Esophagus (tissue), 2 donors: ENCODE results near the gene DMXL2. TPM values are rescaled to one million over a fixed set of nuclear protein-coding genes. Genes with fewer than 3 reads are reported as not detected.

Source experiments
- H3K27ac ChIP-seq, 2 donors: one replicate each; pipeline ENCODE4 v1.5.1; 2013; ENCODE audit warnings: low read depth in 2 of 2, mild to moderate bottlenecking in 2 of 2, inconsistent platforms in 1 of 2, low read length in 1 of 2, moderate library complexity in 1 of 2
- H3K27me3 ChIP-seq, 2 donors: one replicate each; pipeline ENCODE4 v1.6.1; 2013; ENCODE audit warnings: low read length in 2 of 2, control low read depth in 1 of 2, mild to moderate bottlenecking in 1 of 2; ENCODE audit not compliant: insufficient read depth in 2 of 2, control insufficient read depth in 1 of 2
- H3K36me3 ChIP-seq, 2 donors: one replicate each; pipeline ENCODE4 v1.6.1; 2013; ENCODE audit warnings: low read length in 1 of 2; ENCODE audit not compliant: control insufficient read depth in 2 of 2, insufficient read depth in 2 of 2
- H3K4me1 ChIP-seq, 2 donors: one replicate each; pipeline ENCODE4 v1.6.1; 2013; ENCODE audit warnings: low read length in 1 of 2; ENCODE audit not compliant: control insufficient read depth in 2 of 2, insufficient read depth in 2 of 2
- H3K4me3 ChIP-seq, 2 donors: one replicate each; pipeline ENCODE4 v1.5.1; 2013; ENCODE audit warnings: low read length in 2 of 2, mild to moderate bottlenecking in 2 of 2, low read depth in 1 of 2, moderate library complexity in 1 of 2
- H3K9me3 ChIP-seq, 2 donors: one replicate each; pipeline ENCODE4 v1.6.1; 2013; ENCODE audit warnings: mild to moderate bottlenecking in 2 of 2, low read depth in 1 of 2, low read length in 1 of 2, moderate library complexity in 1 of 2; ENCODE audit not compliant: control insufficient read depth in 2 of 2, insufficient read depth in 1 of 2
- WGBS, 2 donors: extraction: QIAGEN DNeasy Blood & Tissue Kit; methylation state at CpG; one replicate each; pipeline ENCODE4 v1.1.7; 2013; 5-methylcytosine and 5-hydroxymethylcytosine counted together
- polyA plus RNA-seq, 2 donors: library from polyadenylated mRNA; stranded (reverse); fragments of 200-250 nt; gene quantifications; one replicate each; pipeline ENCODE4 v1.2.3, GENCODE V29; 2013
- donor health status: healthy with polysubstance abuse.
- donor health status: Bipolar disorder and iron deficiency.

Gene DMXL2
- polyA plus RNA-seq, 2 donors, result 4.8 to 6.5 TPM

DNA sequence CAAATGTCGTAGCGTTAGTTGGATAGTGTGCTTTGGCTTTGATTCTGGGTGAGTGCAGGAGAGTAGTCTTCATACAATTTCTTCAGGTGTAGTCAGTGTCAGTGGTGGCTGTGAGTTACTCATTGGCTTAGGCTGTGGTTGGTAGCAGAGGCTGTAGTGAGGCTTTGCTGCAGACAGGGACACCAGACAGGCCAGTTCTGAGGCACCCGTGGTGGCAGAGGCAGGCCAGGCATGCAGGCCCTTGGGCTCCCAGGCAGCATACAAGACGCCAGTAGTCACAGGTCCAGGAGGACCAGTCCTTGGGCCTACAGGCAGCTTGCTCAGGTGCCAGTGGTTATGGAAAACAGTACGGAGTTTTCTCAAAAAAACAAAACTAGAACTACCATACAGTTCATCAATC is 61.3 kb downstream of the DMXL2 start:
- Histone ChIP-seq H3K27ac (no peak overlapping the region), H3K4me3 (no peak overlapping the region), H3K27me3 (no peaks in the 10 kb centered on the region), H3K4me1 (no peaks in the 10 kb centered on the region), H3K9me3 (no peaks in the 10 kb centered on the region), H3K36me3 (no peaks in the 10 kb centered on the region)
- 76 to 80% methylated on average over 5 of the region's 5 CpGs for WGBS, 2 donors

DNA sequence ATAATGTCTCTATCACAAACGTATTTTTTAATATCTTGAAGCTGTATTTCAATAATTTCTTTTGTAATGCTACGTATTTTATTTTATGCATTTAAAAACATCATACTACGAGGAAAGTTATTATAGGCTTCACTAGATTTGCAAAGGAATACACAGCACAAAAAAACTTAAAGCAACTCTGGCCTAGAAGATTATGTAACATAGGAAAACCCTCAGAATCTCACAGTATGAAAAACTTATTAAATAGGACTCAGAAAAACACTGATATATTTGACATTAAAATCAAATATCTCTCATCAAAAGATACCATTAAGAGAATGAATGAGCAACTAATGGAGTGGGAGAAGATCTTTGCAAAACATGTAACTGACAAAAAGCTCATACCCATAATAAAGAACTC is 63.7 kb downstream of the DMXL2 start:
- no peaks in the 10 kb centered on the region for H3K4me1 ChIP-seq
- no peak overlapping the region for H3K4me3 ChIP-seq
- 87 to 88% methylated on average over 3 of the region's 3 CpGs for WGBS, 2 donors
- no peaks in the 10 kb centered on the region for H3K36me3 ChIP-seq
- no peak overlapping the region for H3K27ac ChIP-seq
- H3K9me3 ChIP-seq, result no peaks in the 10 kb centered on the region
- no peaks in the 10 kb centered on the region for H3K27me3 ChIP-seq

DNA sequence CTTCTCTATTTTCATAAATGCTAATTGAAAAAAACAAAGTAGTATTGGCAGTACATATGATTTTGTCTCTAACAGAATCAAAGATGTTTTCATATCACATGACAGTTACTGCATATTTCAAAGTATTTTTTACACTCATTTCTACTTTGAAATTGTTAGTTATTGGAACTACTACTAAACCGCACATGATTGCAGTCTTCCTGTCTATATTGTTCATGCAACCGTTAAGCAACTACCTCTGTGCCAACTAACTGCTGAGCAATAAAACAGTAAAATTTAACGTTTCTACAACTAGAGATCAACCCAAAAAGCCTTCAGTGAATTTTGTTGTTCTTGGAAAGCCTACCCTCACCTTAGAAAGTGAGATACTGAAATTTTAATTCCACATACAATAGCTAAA is 64.2 kb downstream of the DMXL2 start:
- Histone ChIP-seq H3K36me3 (no peaks in the 10 kb centered on the region), H3K27ac (no peak overlapping the region), H3K27me3 (no peaks in the 10 kb centered on the region), H3K9me3 (no peaks in the 10 kb centered on the region), H3K4me1 (no peaks in the 10 kb centered on the region), H3K4me3 (no peak overlapping the region)
- WGBS, 2 donors, result 84 to 85% methylated on average over 3 of the region's 3 CpGs

DNA sequence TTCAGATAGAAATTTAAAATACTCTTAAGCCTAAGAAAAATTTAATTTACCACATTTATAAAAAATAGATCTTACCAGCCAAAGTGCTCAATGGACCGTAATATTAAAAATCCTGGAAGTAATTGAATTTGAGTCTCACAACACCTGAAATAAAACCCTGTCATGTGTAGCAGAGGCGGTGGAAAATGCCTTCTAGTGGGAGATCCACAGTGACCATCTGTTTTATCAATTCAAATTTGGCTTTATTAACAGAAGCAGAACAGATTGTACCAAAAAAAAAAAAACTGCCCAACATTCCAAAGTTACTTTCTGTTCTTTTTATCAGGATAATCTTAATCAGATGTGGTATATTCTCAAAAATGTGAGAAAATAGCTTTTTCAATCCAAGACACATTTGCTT is 71.7 kb downstream of the DMXL2 start:
- H3K36me3 ChIP-seq, result no peaks in the 10 kb centered on the region
- no peak overlapping the region for H3K27ac ChIP-seq
- H3K4me3 ChIP-seq, result no peak overlapping the region
- H3K4me1 ChIP-seq, result no peaks in the 10 kb centered on the region
- no peaks in the 10 kb centered on the region for H3K9me3 ChIP-seq
- H3K27me3 ChIP-seq, result no peaks in the 10 kb centered on the region
- WGBS, 2 donors, result 89 to 94% methylated on average over 2 of the region's 2 CpGs

DNA sequence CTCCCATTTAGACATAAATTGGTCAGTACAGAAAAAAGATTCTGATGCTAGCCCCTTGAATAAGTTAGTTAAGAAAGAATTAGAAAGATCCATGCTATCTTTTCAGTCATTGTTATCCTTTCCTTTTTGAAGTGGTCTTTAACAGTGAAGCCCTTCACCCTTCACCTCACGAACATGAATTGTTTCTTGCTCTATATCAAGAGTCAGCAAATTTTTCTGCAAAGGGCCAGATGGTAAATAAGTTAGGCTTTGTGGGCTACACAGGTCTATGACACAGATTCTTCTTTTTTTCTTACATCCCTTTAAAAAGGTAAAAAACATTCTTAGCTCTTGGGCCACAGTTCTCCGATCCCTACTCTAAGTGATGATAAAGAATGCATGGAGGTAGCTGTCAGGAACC is 74.9 kb downstream of the DMXL2 start:
- Histone ChIP-seq H3K27me3 (no peaks in the 10 kb centered on the region), H3K36me3 (no peaks in the 10 kb centered on the region), H3K4me3 (no peak overlapping the region), H3K4me1 (no peaks in the 10 kb centered on the region), H3K9me3 (no peaks in the 10 kb centered on the region), H3K27ac (no peak overlapping the region)
- WGBS, 2 donors, result 88 to 91% methylated on average over 2 of the region's 2 CpGs

DNA sequence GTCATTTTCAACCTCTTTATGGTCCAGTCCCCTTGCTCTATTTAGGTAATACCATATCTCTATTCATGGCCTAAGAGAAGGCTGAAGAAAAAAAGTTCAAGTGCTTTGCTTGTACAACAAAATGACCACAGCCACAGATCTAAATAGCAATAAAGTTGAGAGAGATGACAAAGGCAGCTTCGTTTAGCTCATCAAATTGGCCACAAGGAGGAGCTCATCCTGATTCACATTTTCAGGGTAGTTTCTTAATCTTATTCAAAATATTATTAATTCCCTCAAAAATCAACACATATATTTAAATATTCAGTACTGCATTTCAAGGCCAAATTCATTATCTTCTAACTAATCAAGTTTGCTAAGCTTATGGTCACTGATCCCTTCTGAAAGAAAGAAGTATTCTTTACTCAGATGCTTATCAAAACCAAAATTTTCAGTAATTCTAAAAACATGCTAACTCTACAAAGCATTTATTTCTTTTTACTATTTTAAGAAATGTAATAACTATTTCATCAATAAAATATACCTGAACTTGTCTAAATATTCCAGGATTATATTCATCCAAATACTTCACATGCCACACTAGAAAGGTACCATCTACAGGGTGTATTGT is 85.5 kb downstream of the DMXL2 start:
- H3K4me1 ChIP-seq, result no peaks in the 10 kb centered on the region
- no peak overlapping the region for H3K4me3 ChIP-seq
- no peaks in the 10 kb centered on the region for H3K27me3 ChIP-seq
- WGBS, 2 donors, result 11 to 13% methylated on average over 1 of the region's 1 CpG
- no peaks in the 10 kb centered on the region for H3K36me3 ChIP-seq
- H3K9me3 ChIP-seq, result no peaks in the 10 kb centered on the region
- H3K27ac ChIP-seq, result no peak overlapping the region

DNA sequence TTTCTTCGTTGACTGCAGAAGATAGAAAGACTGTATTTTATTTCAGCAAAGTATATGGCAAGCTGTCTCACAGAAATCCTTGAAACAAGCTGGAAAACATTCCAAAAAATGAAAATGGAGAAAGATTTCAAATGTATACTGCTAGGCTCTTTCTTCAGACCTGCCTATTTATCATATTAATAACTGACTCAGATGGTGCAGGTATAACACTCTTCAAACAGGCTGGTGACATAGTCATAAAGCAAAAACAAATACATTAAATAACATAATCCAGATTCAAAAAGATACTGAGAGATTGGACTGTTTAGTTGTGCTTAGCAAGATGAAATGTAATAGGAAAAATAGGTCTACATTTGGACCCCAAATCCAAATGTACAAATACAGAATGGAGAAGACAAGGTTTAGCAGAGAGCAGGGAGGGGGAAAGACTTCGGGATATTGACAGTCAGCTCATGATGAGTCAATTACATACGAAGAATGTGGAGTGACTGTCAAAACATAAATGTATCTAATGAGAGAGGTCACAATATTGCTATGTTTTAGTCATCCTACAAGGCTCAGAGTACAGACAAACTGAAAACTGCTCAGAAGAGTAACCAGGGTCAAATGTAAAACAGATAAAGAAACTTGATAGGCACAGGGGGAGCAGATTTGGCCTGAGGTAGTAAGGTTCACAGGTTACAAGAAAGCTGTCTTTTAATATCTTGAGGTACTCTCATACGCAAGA is 88.7 kb downstream of the DMXL2 start:
- H3K4me1 ChIP-seq, result no peaks in the 10 kb centered on the region
- no peaks in the 10 kb centered on the region for H3K9me3 ChIP-seq
- no peak overlapping the region for H3K4me3 ChIP-seq
- H3K36me3 ChIP-seq, result no peaks in the 10 kb centered on the region
- WGBS, 2 donors, result 90 to 92% methylated on average over 4 of the region's 4 CpGs
- H3K27me3 ChIP-seq, result no peaks in the 10 kb centered on the region
- H3K27ac ChIP-seq, result no peak overlapping the region

DNA sequence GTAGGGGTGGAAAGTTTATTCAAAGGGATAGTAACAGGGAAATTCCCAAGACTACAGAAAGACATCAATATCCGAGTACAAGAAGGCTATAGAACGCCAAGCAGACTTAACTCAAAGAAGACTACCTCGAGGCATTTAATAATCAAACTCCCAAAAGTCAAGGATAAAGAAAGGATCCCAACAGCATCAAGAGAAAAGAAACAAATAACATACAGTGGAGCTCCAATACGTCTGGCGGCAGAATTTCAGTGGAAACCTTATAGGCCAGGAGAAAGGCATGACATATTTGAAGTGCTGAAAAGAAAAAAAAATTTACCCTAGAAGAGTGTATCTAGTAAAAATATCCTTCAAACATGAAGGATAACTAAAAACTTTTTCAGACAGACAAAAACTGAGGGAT is 95.6 kb downstream of the DMXL2 start:
- 96 to 97% methylated on average over 5 of the region's 5 CpGs for WGBS, 2 donors
- no peaks in the 10 kb centered on the region for H3K4me1 ChIP-seq
- H3K36me3 ChIP-seq, result no peaks in the 10 kb centered on the region
- peaks cover 0 to 2% of the 10 kb centered on the region in 2 donors for H3K9me3 ChIP-seq
- no peak overlapping the region for H3K4me3 ChIP-seq
- no peaks in the 10 kb centered on the region for H3K27me3 ChIP-seq
- no peak overlapping the region for H3K27ac ChIP-seq

DNA sequence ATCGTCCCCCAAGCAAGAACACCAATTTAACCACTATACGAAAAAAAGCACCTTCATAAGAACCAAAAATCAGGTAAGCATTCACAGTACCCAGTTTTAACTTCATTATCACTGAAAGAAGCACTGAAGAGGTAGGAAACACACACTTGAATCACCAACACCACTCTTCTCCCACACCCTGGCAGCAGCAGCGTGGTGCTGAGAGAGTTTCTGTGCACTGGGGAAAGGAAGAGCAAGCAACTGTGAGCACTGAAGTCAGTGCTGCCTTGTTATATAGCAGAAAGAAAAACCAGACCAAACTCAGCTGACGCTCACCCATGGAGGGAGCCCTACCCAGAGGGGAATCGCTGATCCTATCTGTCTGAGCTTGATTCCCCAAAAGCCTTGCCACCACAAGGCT is 98.2 kb downstream of the DMXL2 start:
- H3K9me3 ChIP-seq, result peaks cover 0 to 2% of the 10 kb centered on the region in 2 donors
- no peak overlapping the region for H3K27ac ChIP-seq
- H3K4me1 ChIP-seq, result no peaks in the 10 kb centered on the region
- H3K4me3 ChIP-seq, result no peak overlapping the region
- no peaks in the 10 kb centered on the region for H3K27me3 ChIP-seq
- 92 to 94% methylated on average over 5 of the region's 5 CpGs for WGBS, 2 donors
- H3K36me3 ChIP-seq, result no peaks in the 10 kb centered on the region

DNA sequence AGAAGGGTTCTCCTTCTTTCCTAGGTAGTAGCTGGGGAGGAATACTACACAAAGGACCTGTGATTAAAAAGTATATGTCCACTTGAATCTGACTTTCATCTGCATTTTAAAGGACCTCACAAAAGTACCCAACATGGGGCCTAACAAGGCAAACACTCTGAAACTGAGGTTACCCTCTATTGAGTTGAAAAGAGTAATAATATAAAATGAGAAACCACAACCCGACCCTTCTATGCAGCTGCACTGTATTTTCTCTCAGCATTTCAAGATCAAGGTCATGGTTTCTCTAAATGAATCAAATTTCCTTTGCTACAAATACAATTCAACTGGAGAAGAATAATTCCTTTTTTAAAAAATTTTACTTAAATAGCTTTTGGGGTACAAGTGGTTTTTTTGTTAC is 106.3 kb downstream of the DMXL2 start:
- 83 to 87% methylated on average over 1 of the region's 1 CpG for WGBS, 2 donors
- H3K4me3 ChIP-seq, result no peak overlapping the region
- no peaks in the 10 kb centered on the region for H3K4me1 ChIP-seq
- no peak overlapping the region for H3K27ac ChIP-seq
- no peaks in the 10 kb centered on the region for H3K27me3 ChIP-seq
- no peaks in the 10 kb centered on the region for H3K9me3 ChIP-seq
- no peaks in the 10 kb centered on the region for H3K36me3 ChIP-seq
